Measurements from ENCODE around the gene YJU2.
"Not testable (repeated sequence)": the region's sequence is repeated elsewhere in the genome, so short reads cannot be mapped to it uniquely, and the experiment has no call there.

YJU2 gene

DNA sequence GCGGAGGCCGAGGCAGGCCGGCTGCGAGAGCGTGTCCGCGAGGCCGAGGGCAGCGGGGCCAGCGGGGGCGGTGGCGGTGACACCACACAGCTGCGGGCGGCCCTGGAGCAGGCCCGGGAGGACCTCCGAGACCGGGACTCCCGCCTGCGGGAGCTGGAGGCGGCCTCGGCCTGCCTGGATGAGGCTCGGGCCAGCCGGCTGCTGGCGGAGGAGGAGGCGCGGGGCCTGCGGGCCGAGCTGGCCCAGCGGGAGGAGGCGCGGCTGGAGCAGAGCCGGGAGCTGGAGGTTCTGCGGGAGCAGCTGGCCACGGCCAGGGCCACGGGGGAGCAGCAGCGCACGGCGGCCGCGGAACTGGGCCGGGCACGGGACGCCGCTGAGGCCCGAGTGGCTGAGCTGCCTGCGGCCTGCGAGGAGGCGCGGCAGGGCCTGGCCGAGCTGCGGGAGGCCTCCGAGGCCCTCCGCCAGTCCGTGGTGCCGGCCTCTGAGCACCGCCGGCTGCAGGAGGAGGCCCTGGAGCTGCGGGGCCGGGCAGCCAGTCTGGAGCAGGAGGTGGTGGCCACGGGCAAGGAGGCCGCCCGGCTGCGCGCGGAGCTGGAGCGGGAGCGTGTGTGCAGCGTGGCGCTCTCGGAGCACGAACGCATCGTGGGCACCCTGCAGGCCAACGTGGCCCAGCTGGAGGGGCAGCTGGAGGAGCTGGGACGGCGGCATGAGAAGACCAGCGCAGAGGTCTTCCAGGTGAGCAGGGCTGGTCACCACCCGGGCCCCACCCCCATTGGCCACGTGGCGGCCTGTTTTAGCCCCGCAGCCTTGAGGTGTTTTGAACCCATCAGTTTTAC, 29.2 kb upstream of the YJU2 start:
- H3K9me3 Mint-ChIP-seq, result peaks cover 5% of the 10 kb centered on the region
- no peaks in the 10 kb centered on the region for H3K36me3 Mint-ChIP-seq (ENCODE audit: low read depth)
- ATAC-seq (no peak), DNase-seq (no peak)
- peaks cover 4% of the 10 kb centered on the region for H3K4me1 Mint-ChIP-seq
- H3K4me3 Mint-ChIP-seq, result no peak overlapping the region
- H3K27me3 Mint-ChIP-seq, result no peaks in the 10 kb centered on the region
- no peak overlapping the region for H3K27ac Mint-ChIP-seq

- H3K36me3 Mint-ChIP-seq (ENCODE audit: low read depth); H3K27me3 Mint-ChIP-seq; H3K4me3 Mint-ChIP-seq; DNase-seq; H3K27ac Mint-ChIP-seq; ATAC-seq; H3K9me3 Mint-ChIP-seq; H3K4me1 Mint-ChIP-seq: not testable (repeated sequence)
Observed at GRCh38 chr19:4218523-4218922, 28.4 kb upstream of the YJU2 start.

GRCh38 chr19:4220188-4220587, 26.7 kb upstream of the YJU2 start:
- H3K4me1 Mint-ChIP-seq, result no peaks in the 10 kb centered on the region
- DNase-seq, result no peak
- peaks cover 5% of the 10 kb centered on the region for H3K9me3 Mint-ChIP-seq
- H3K4me3 Mint-ChIP-seq, result no peak overlapping the region
- no peak for ATAC-seq
- H3K27me3 Mint-ChIP-seq, result no peaks in the 10 kb centered on the region
- no peak overlapping the region for H3K27ac Mint-ChIP-seq
- no peaks in the 10 kb centered on the region for H3K36me3 Mint-ChIP-seq (ENCODE audit: low read depth)

DNA sequence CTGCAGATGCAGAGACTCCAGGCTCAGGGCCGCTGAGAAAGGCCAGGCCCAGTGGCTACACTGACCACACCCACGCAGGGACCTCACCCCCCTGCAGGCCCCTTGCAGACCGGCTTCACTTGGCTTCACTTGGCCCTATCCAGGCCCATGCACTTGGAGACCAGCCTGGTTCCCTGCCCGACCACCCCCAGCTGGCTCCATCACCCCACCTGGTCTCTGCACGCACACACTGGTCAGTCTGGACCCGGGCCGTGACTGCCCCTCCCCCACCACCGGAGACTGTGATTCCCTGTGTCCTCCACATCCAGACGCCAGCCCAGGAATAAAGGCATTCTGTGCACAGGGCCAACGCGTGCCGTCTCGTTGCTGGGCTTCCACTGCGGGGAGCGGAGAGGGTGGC, 22.4 kb upstream of the YJU2 start:
- peaks cover 8% of the 10 kb centered on the region for H3K4me1 Mint-ChIP-seq
- peaks cover 3% of the 10 kb centered on the region for H3K27me3 Mint-ChIP-seq
- ATAC-seq (no peak), DNase-seq (no peak)
- no peaks in the 10 kb centered on the region for H3K36me3 Mint-ChIP-seq (ENCODE audit: low read depth)
- H3K27ac Mint-ChIP-seq, result no peak overlapping the region
- H3K4me3 Mint-ChIP-seq, result no peak overlapping the region
- no peaks in the 10 kb centered on the region for H3K9me3 Mint-ChIP-seq

DNA sequence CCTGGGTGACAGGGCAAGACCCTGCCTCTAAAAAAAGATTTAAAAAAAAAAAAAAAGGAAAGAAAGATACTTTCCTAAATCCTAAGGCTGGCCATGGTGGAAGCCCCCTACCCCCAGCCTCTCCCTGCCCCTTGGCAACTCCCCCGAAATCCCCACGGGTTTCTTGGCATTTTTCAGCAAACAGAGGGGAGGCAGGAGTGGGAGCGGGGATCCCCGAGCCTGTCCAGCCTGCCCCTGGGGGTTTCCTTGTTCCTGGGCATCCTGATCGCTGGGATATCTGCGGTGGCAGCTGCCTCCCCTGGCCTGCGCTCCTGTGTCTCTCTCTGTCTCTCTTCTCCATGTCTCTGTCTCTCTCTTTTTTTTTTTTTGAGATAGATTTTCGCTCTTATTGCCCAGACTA, 21.0 kb upstream of the YJU2 start:
- peak overlapping the region; percentile 36 for H3K27ac Mint-ChIP-seq
- H3K4me3 Mint-ChIP-seq, result no peak overlapping the region
- no peaks in the 10 kb centered on the region for H3K36me3 Mint-ChIP-seq (ENCODE audit: low read depth)
- ATAC-seq, result no peak
- H3K9me3 Mint-ChIP-seq, result no peaks in the 10 kb centered on the region
- DNase-seq, result peak; percentile 18
- peaks cover 3% of the 10 kb centered on the region for H3K27me3 Mint-ChIP-seq
- peaks cover 8% of the 10 kb centered on the region for H3K4me1 Mint-ChIP-seq

DNA sequence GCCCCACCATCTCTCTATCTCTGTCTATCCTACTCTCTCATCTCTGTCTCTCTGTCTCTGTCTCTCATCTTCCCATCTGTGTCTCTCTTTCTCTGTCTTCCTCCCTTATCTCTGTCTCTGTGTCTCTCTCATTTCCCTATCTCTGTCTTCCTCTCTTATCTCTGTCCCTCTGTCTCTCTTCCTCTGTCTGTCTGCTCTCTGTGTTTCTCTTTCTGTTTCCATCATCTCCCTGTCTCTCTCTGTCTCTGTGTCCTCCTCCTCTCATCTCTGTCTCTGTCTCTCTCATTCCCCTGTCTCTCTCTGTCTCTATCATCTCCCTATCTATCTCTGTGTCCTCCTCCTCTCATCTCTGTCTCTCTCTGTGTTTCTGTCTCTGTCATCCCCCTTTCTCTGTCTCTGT, 19.1 kb upstream of the YJU2 start:
- no peaks in the 10 kb centered on the region for H3K9me3 Mint-ChIP-seq
- DNase-seq (no peak), ATAC-seq (no peak)
- H3K4me1 Mint-ChIP-seq, result peaks cover 8% of the 10 kb centered on the region
- peaks cover 7% of the 10 kb centered on the region for H3K27me3 Mint-ChIP-seq
- no peak overlapping the region for H3K27ac Mint-ChIP-seq
- no peak overlapping the region for H3K4me3 Mint-ChIP-seq
- H3K36me3 Mint-ChIP-seq (ENCODE audit: low read depth), result no peaks in the 10 kb centered on the region

- Mint-ChIP-seq H3K4me3 (no peak overlapping the region), H3K27me3 (peaks cover 8% of the 10 kb centered on the region), H3K36me3 (ENCODE audit: low read depth) (no peaks in the 10 kb centered on the region), H3K9me3 (no peaks in the 10 kb centered on the region), H3K4me1 (peaks cover 8% of the 10 kb centered on the region), H3K27ac (no peak overlapping the region)
- DNase-seq (no peak), ATAC-seq (no peak)
Observed at GRCh38 chr19:4228765-4229178, 18.1 kb upstream of the YJU2 start.

- DNase-seq, result peak; percentile 77
- peak within 1 kb of the TSS; percentile 90 for H3K27ac Mint-ChIP-seq
- H3K4me1 Mint-ChIP-seq, result peaks cover 8% of the 10 kb centered on the region
- no peak within 1 kb of the TSS for H3K4me3 Mint-ChIP-seq
- ATAC-seq, result peak; percentile 83
- H3K36me3 Mint-ChIP-seq (ENCODE audit: low read depth), result no peaks in the 10 kb centered on the region
- H3K27me3 Mint-ChIP-seq, result peaks cover 11% of the 10 kb centered on the region
- H3K9me3 Mint-ChIP-seq, result no peaks in the 10 kb centered on the region
Observed at GRCh38 chr19:4229179-4229931, 17.5 kb upstream of the YJU2 start, which contains the start of gene EBI3. EBI3 (plus strand) TSS chr19:4229523; CDS start chr19:4229551, 28 bp downstream.

GRCh38 chr19:4230237-4230636, 16.6 kb upstream of the YJU2 start:
- H3K36me3 Mint-ChIP-seq (ENCODE audit: low read depth); H3K4me1 Mint-ChIP-seq; H3K27ac Mint-ChIP-seq; DNase-seq; ATAC-seq; H3K4me3 Mint-ChIP-seq; H3K9me3 Mint-ChIP-seq: not testable (repeated sequence)
- H3K27me3 Mint-ChIP-seq, result peaks cover 11% of the 10 kb centered on the region

DNA sequence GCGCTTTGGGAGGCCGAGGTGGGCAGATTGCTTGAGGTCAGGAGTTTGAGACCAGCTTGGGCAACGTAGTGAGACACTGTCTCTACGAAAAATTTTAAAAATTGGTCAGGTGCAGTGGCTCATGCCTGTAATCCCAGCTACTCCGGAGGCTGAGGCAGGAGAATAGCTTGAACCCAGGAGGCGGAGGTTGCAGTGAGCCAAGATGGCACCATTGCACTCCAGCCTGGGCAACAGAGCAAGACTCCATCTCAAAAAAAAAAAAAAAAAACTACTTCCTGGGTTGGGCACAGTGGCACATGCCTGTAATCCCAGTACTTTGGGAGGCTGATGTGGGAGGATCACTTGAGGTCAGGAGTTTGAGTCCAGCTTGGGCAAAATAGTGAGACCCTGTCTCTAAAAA, 15.4 kb upstream of the YJU2 start:
- not testable (repeated sequence) for ATAC-seq; H3K4me3 Mint-ChIP-seq; DNase-seq; H3K27me3 Mint-ChIP-seq; H3K9me3 Mint-ChIP-seq; H3K4me1 Mint-ChIP-seq; H3K27ac Mint-ChIP-seq; H3K36me3 Mint-ChIP-seq (ENCODE audit: low read depth)

DNA sequence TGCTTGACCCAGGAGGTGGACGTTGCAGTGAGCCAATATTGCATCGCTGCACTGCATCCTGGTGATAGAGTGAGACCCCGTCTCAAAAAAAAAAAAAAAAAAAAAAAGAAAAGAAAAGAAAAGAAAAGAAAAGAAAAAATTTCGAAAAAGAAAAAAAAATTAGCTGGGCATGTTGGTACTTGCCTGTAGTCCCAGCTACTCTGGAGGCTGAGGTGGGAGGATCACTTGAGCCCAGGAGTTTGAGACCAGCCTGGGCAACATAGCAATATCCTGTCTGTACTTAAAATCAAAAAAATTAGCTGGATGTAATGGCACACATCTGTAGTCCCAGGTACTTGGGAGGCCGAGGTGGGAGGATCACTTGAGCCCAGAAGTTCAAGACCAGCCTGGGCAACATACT, 14.7 kb upstream of the YJU2 start:
- H3K27ac Mint-ChIP-seq; H3K4me3 Mint-ChIP-seq; H3K36me3 Mint-ChIP-seq (ENCODE audit: low read depth); H3K27me3 Mint-ChIP-seq; H3K9me3 Mint-ChIP-seq; H3K4me1 Mint-ChIP-seq; ATAC-seq; DNase-seq: not testable (repeated sequence)

GRCh38 chr19:4232614-4233281, 14.1 kb upstream of the YJU2 start:
- no peak overlapping the region for H3K27ac Mint-ChIP-seq
- H3K4me1 Mint-ChIP-seq, result no peaks in the 10 kb centered on the region
- no peaks in the 10 kb centered on the region for H3K36me3 Mint-ChIP-seq (ENCODE audit: low read depth)
- peaks cover 9% of the 10 kb centered on the region for H3K27me3 Mint-ChIP-seq
- ATAC-seq (no peak), DNase-seq (no peak)
- no peak overlapping the region for H3K4me3 Mint-ChIP-seq
- no peaks in the 10 kb centered on the region for H3K9me3 Mint-ChIP-seq

- H3K4me1 Mint-ChIP-seq, result no peaks in the 10 kb centered on the region
- DNase-seq (peak; percentile 88), ATAC-seq (peak; percentile 38)
- H3K4me3 Mint-ChIP-seq, result no peak overlapping the region
- no peaks in the 10 kb centered on the region for H3K36me3 Mint-ChIP-seq (ENCODE audit: low read depth)
- H3K27me3 Mint-ChIP-seq, result peaks cover 9% of the 10 kb centered on the region
- no peaks in the 10 kb centered on the region for H3K9me3 Mint-ChIP-seq
- no peak overlapping the region for H3K27ac Mint-ChIP-seq
Observed at GRCh38 chr19:4233282-4233853, 13.5 kb upstream of the YJU2 start.

DNA sequence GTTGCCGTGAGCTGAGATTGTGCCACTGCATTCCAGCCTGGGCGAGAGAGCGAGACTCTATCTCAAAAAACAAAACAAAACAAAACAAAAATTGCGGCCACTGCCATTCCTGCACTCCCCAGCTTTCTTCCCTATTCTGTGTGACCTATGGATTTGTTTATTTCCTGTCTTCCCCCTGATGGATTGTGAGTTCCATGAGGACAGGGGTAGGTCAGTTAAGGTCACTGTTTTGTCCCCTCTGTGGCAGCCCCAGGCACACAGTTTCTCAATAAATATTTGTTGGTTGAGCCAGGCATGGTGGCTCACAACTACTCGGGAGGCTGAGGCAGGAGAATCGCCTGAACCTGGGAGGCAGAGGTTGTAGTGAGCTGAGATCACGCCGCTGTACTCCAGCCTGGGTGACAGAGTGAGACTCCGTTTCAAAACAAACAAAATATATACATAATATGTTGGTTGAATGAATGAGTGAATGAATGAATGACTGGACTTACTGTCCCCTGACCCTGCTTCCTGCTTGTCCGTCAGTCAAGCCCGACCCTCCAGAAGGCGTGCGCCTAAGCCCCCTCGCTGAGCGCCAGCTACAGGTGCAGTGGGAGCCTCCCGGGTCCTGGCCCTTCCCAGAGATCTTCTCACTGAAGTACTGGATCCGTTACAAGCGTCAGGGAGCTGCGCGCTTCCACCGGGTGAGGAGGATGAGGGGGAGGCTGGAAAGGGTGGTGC, 12.6 kb upstream of the YJU2 start:
- H3K9me3 Mint-ChIP-seq, result no peaks in the 10 kb centered on the region
- H3K4me3 Mint-ChIP-seq, result no peak overlapping the region
- no peak overlapping the region for H3K27ac Mint-ChIP-seq
- no peaks in the 10 kb centered on the region for H3K4me1 Mint-ChIP-seq
- H3K27me3 Mint-ChIP-seq, result peaks cover 9% of the 10 kb centered on the region
- no peaks in the 10 kb centered on the region for H3K36me3 Mint-ChIP-seq (ENCODE audit: low read depth)
- no peak for ATAC-seq
- no peak for DNase-seq

Measured in activated naive CD8-positive, alpha-beta T cell treated with anti-CD3 and anti-CD28 coated beads, Interleukin-2, amount 50 U/mL, for 24 hours (primary cell).